BJ (cell line): Measurements from ENCODE around the gene VMO1. TPM values are rescaled to one million over a fixed set of nuclear protein-coding genes. Genes with fewer than 3 reads are reported as not detected.

Experiments
- CTCF ChIA-PET: fragments of 350-600 bp; formaldehyde crosslinking; extraction: SDS; loops from one replicate; lab custom pipeline; 2021; ENCODE audit warnings: antibody characterized with exemption, inconsistent platforms; lab: Yijun Ruan, JAX
- POLR2A ChIA-PET: fragments of 300-600 bp; sonication (Branson Sonifier 250); formaldehyde crosslinking; extraction: SDS; loops from one replicate; lab custom pipeline; 2021; ENCODE audit warnings: antibody characterized with exemption; lab: Charles Lee
- DNase-seq: peaks from one replicate; pipeline ENCODE4 v3.0.0-alpha.2; 2011; ENCODE audit warnings: low read depth
- H3K27me3 ChIP-seq: 2 replicates; pipeline ENCODE4 v1.6.0; 2011; ENCODE audit warnings: low read length; ENCODE audit not compliant: control insufficient read depth, insufficient read depth
- H3K36me3 ChIP-seq: 2 replicates; pipeline ENCODE4 v1.5.1; 2011; ENCODE audit warnings: low read length; ENCODE audit not compliant: control insufficient read depth, insufficient read depth
- H3K4me3 ChIP-seq: 2 replicates; pipeline ENCODE4 v1.5.1; 2011; ENCODE audit warnings: low read depth, mild to moderate bottlenecking, control low read depth, low read length
- CTCF ChIP-seq: IDR thresholded peaks from 2 replicates; pipeline ENCODE4 v1.5.1; 2011; ENCODE audit warnings: low read depth, mild to moderate bottlenecking, control low read depth, inconsistent platforms, low read length, moderate library complexity; ENCODE audit not compliant: insufficient read depth
- polyA plus RNA-seq: library from polyadenylated mRNA; depleted of rRNA; stranded (reverse); fragments of >200 nt; gene quantifications from 2 replicates; pipeline ENCODE4 v1.2.3, GENCODE V29; 2011

The VMO1 gene
- polyA plus RNA-seq, 1 experiment, result 0.92 TPM

- Histone ChIP-seq H3K36me3 (no peaks in the 10 kb centered on the region), H3K4me3 (no peak overlapping the region), H3K27me3 (peaks cover 3% of the 10 kb centered on the region; the same call in 1 of the 2 replicates)
- POLR2A ChIA-PET, result no interaction called here
- CTCF ChIA-PET, result no interaction called here
- DNase-seq, result no peak
- no peak for TF ChIP-seq CTCF
Measured at GRCh38 chr17:4766201-4766600, 20.0 kb downstream of the VMO1 start.

- no peak for DNase-seq
- Histone ChIP-seq H3K27me3 (peaks cover 7% of the 10 kb centered on the region), H3K4me3 (no peak overlapping the region), H3K36me3 (no peaks in the 10 kb centered on the region)
- ChIA-PET CTCF (interaction anchor here (1.0 kb wide), 1 partner anchor 10 kb away, joined by 3 read pairs; no protein-coding TSS in a partner anchor), POLR2A (no interaction called here)
- TF ChIP-seq CTCF, result no peak
Measured at GRCh38 chr17:4764595-4764994, 21.6 kb downstream of the VMO1 start.

GRCh38 chr17:4759776-4760236, 26.4 kb downstream of the VMO1 start:
- peaks cover 8% of the 10 kb centered on the region for H3K27me3 ChIP-seq
- ChIA-PET CTCF (no interaction called here), POLR2A (no interaction called here)
- H3K4me3 ChIP-seq, result no peak overlapping the region
- DNase-seq, result no peak
- TF ChIP-seq CTCF, result no peak
- H3K36me3 ChIP-seq, result no peaks in the 10 kb centered on the region

GRCh38 chr17:4753392-4753791, 32.8 kb downstream of the VMO1 start:
- no peak for DNase-seq
- TF ChIP-seq CTCF, result no peak
- POLR2A ChIA-PET, result no interaction called here
- Histone ChIP-seq H3K4me3 (no peak overlapping the region), H3K36me3 (no peaks in the 10 kb centered on the region), H3K27me3 (peaks cover 11% of the 10 kb centered on the region)
- CTCF ChIA-PET, result no interaction called here

GRCh38 chr17:4751932-4752331, 34.2 kb downstream of the VMO1 start:
- ChIA-PET CTCF (interaction anchor here (0.6 kb wide), 1 partner anchor 1722 kb away, joined by 3 read pairs; no protein-coding TSS in a partner anchor), POLR2A (no interaction called here)
- no peak for TF ChIP-seq CTCF
- peaks cover 14% of the 10 kb centered on the region for H3K27me3 ChIP-seq
- no peak overlapping the region for H3K4me3 ChIP-seq
- DNase-seq, result no peak
- H3K36me3 ChIP-seq, result no peaks in the 10 kb centered on the region
